HG03575 (cell line): ENCODE data around the gene RGMA.

Experiments used
- ATAC-seq: cut with Tn5 transposase; IDR thresholded peaks from one replicate; pipeline ENCODE4 v1.9.1; 2021; ENCODE audit not compliant: unreplicated experiment, insufficient number of reproducible peaks, low FRiP score; ENCODE audit errors: extremely low read depth

Gene RGMA

GRCh38 chr15:93028632-93029213 is 60.3 kb downstream of the RGMA start:
- no peak for ATAC-seq

- ATAC-seq: no peak
Measured at GRCh38 chr15:93028111-93028631, 60.8 kb downstream of the RGMA start.

- ATAC-seq: no peak
Measured at GRCh38 chr15:93027413-93027812, 61.6 kb downstream of the RGMA start.

- no peak for ATAC-seq
Measured at GRCh38 chr15:93026380-93026817, 62.6 kb downstream of the RGMA start.

- no peak for ATAC-seq
Measured at GRCh38 chr15:93025625-93025982, 63.4 kb downstream of the RGMA start.

- no peak for ATAC-seq
Measured at GRCh38 chr15:93024716-93025624, 64.0 kb downstream of the RGMA start.

GRCh38 chr15:93024293-93024692 is 64.7 kb downstream of the RGMA start:
- no peak for ATAC-seq

- no peak for ATAC-seq
Measured at GRCh38 chr15:93020976-93021772, 67.8 kb downstream of the RGMA start.

- no peak for ATAC-seq
Measured at GRCh38 chr15:93019971-93020370, 69.0 kb downstream of the RGMA start.

- ATAC-seq: no peak
Measured at GRCh38 chr15:93019090-93019489, 69.9 kb downstream of the RGMA start.

GRCh38 chr15:93018574-93018973 is 70.4 kb downstream of the RGMA start:
- ATAC-seq: no peak

GRCh38 chr15:93017526-93017925 is 71.5 kb downstream of the RGMA start:
- no peak for ATAC-seq

- ATAC-seq: no peak
Measured at GRCh38 chr15:93012786-93013185, 76.2 kb downstream of the RGMA start.

GRCh38 chr15:93007994-93008393 is 81.0 kb downstream of the RGMA start:
- ATAC-seq: no peak

GRCh38 chr15:93005133-93005532 is 83.9 kb downstream of the RGMA start:
- ATAC-seq: no peak

GRCh38 chr15:93001881-93002280 is 87.1 kb downstream of the RGMA start:
- no peak for ATAC-seq

- ATAC-seq: no peak
Measured at GRCh38 chr15:93001156-93001555, 87.9 kb downstream of the RGMA start.

- no peak for ATAC-seq
Measured at GRCh38 chr15:92997821-92998220, 91.2 kb downstream of the RGMA start.

- ATAC-seq: no peak
Measured at GRCh38 chr15:92992720-92993119, 96.3 kb downstream of the RGMA start.

GRCh38 chr15:92990031-92990430 is 99.0 kb downstream of the RGMA start:
- no peak for ATAC-seq
